GM12878 (cell line): ENCODE measurements around the gene DNMT3L. TPM values are rescaled to one million over a fixed set of nuclear protein-coding genes. Genes with fewer than 3 reads are reported as not detected.

Source experiments
- ATAC-seq: fragments of 200-7000 bp; cut with Tn5 transposase; 3 replicates; pipeline ENCODE4 v1.9.1; 2020; ENCODE audit warnings: mild to moderate bottlenecking, moderate library complexity
- BruUV-seq: library from RNA; stranded (reverse); fragments of 400-500 nt; replicated peaks from 2 replicates; lab custom pipeline; 2021; lab: Mats Ljungman, UMichigan
- CTCF ChIA-PET: fragments of 300-600 bp; sonication (Branson Sonifier 250); formaldehyde crosslinking; extraction: SDS; loops from one replicate; lab custom pipeline; 2021; ENCODE audit warnings: inconsistent platforms; lab: Yijun Ruan, JAX
- POLR2A ChIA-PET: fragments of 350-600 bp; formaldehyde crosslinking; extraction: SDS; loops from one replicate; lab custom pipeline; 2021; ENCODE audit warnings: inconsistent platforms; lab: Charles Lee
- RAD21 ChIA-PET: fragments of 300-600 bp; sonication (Branson Sonifier 250); formaldehyde crosslinking; loops from one replicate; lab custom pipeline; 2023; ENCODE audit warnings: antibody characterized with exemption; ENCODE audit not compliant: unreplicated experiment; lab: Charles Lee
- SMC1A ChIA-PET: fragments of 300-600 bp; sonication (Branson Sonifier 250); formaldehyde crosslinking; loops from one replicate; lab custom pipeline; 2023; ENCODE audit not compliant: unreplicated experiment, uncharacterized antibody; lab: Charles Lee
- DNase-seq: peaks from one replicate; pipeline ENCODE4 v3.0.0-alpha.2; 2011; ENCODE audit warnings: low read depth, low spot score
- FAIRE-seq: peaks from 3 replicates; lab custom pipeline; 2011; peaks lifted over from hg19 to GRCh38; lab: Jason Lieb, UNC
- H2AFZ ChIP-seq: 2 replicates; pipeline ENCODE4 v1.6.0; 2011; ENCODE audit warnings: low read depth, low read length, control low read depth; ENCODE audit not compliant: control insufficient read depth
- H3K27ac ChIP-seq: 2 replicates; pipeline ENCODE4 v1.5.1; 2011; ENCODE audit warnings: control low read depth; ENCODE audit not compliant: control insufficient read depth, insufficient read depth
- H3K27me3 ChIP-seq, 2 experiments: replicated peaks in 1 of 2; 2 replicates each; pipeline versions ENCODE4 v1.6.0 to v1.6.1; 2011; ENCODE audit warnings: low read length in 1 of 2; ENCODE audit not compliant: control insufficient read depth in 2 of 2, insufficient read depth in 2 of 2
- H3K36me3 ChIP-seq, 2 experiments: 2 replicates each; pipeline ENCODE4 v1.5.1; 2011; ENCODE audit warnings: low read length in 1 of 2; ENCODE audit not compliant: control insufficient read depth in 2 of 2, insufficient read depth in 2 of 2
- H3K4me1 ChIP-seq: 2 replicates; pipeline ENCODE4 v1.6.1; 2011; ENCODE audit warnings: mild to moderate bottlenecking, low read length, moderate library complexity, mixed read lengths; ENCODE audit not compliant: control insufficient read depth, insufficient read depth
- H3K4me2 ChIP-seq: 2 replicates; pipeline ENCODE4 v1.6.0; 2011; ENCODE audit warnings: control low read depth; ENCODE audit not compliant: control insufficient read depth, insufficient read depth
- H3K4me3 ChIP-seq: fragments of 200-600 bp; sonication (generic); 2 replicates; pipeline ENCODE4 v1.5.1; 2016
- H3K79me2 ChIP-seq: 2 replicates; pipeline ENCODE4 v1.6.0; 2011; ENCODE audit warnings: low read length; ENCODE audit not compliant: control insufficient read depth, insufficient read depth
- H3K9ac ChIP-seq: 2 replicates; pipeline ENCODE4 v1.8.0; 2011; ENCODE audit warnings: low read length, control low read depth, mixed read lengths; ENCODE audit not compliant: control insufficient read depth, insufficient read depth
- H3K9me3 ChIP-seq: replicated peaks from 3 replicates; pipeline ENCODE4 v1.5.1; 2011; ENCODE audit warnings: mild to moderate bottlenecking, low read length; ENCODE audit not compliant: control insufficient read depth, insufficient read depth
- H4K20me1 ChIP-seq: 2 replicates; pipeline ENCODE4 v1.6.0; 2011; ENCODE audit not compliant: control insufficient read depth, insufficient read depth
- HCFC1 ChIP-seq: fragments of 150-350 bp; IDR thresholded peaks from 2 replicates; pipeline ENCODE4 v1.6.1; 2014; ENCODE audit warnings: low read length
- HDGF ChIP-seq: fragments of 450-650 bp; IDR thresholded peaks from 2 replicates; pipeline ENCODE4 v1.6.1; 2016; ENCODE audit warnings: antibody characterized with exemption
- KLF5 ChIP-seq: fragments of 450-650 bp; IDR thresholded peaks from 2 replicates; pipeline ENCODE4 v1.6.1; 2014; ENCODE audit warnings: mild to moderate bottlenecking; ENCODE audit not compliant: partially characterized antibody
- MTA2 ChIP-seq: fragments of 450-650 bp; IDR thresholded peaks from 2 replicates; pipeline ENCODE4 v1.6.1; 2016; ENCODE audit warnings: low read depth, mild to moderate bottlenecking, moderate library complexity
- NR2C1 ChIP-seq: fragments of 450-650 bp; IDR thresholded peaks from 2 replicates; pipeline ENCODE4 v1.6.1; 2017; ENCODE audit warnings: antibody characterized with exemption, mild to moderate bottlenecking, moderate library complexity
- RBBP5 ChIP-seq: fragments of 200-600 bp; sonication (generic); conservative IDR thresholded peaks from 2 replicates; pipeline ENCODE4 v1.6.1; 2016
- RFX5 ChIP-seq: IDR thresholded peaks from 2 replicates; pipeline ENCODE4 v1.6.1; 2011; ENCODE audit warnings: low read depth, low read length, improper control_type of control experiment
- SIX5 ChIP-seq: IDR thresholded peaks from 2 replicates; pipeline ENCODE4 v1.6.1; 2011; ENCODE audit warnings: mild to moderate bottlenecking, low read depth, low read length, moderate library complexity; ENCODE audit not compliant: severe bottlenecking
- TBL1XR1 ChIP-seq: IDR thresholded peaks from 2 replicates; pipeline ENCODE4 v1.6.1; 2012; ENCODE audit warnings: low read depth, low read length, improper control_type of control experiment
- ZNF274 ChIP-seq: IDR thresholded peaks from one replicate; pipeline ENCODE4 v1.8.0; 2011; ENCODE audit not compliant: insufficient read length, insufficient read depth
- ZNF622 ChIP-seq: fragments of 450-650 bp; IDR thresholded peaks from 2 replicates; pipeline ENCODE4 v1.6.1; 2017; ENCODE audit warnings: mild to moderate bottlenecking, inconsistent platforms
- WGBS: methylation state at CpG from one replicate; pipeline ENCODE4 v1.1.6; 2016; ENCODE audit warnings: low lambda C conversion rate; ENCODE audit not compliant: insufficient replicate concordance, insufficient coverage; ENCODE audit errors: missing lambda C conversion rate; 5-methylcytosine and 5-hydroxymethylcytosine counted together
- in situ Hi-C: fragments of 300-500 bp; cut with MboI; formaldehyde crosslinking; loops from 9 replicates; pipeline ENCODE4 v1.14.3; 2018; ENCODE audit warnings: mixed read lengths
- intact Hi-C: fragments of 100-400 bp; cut with micrococcal nuclease; formaldehyde crosslinking; loops from one replicate; pipeline ENCODE4 v1.14.2; 2022; ENCODE audit not compliant: unreplicated experiment
- polyA plus RNA-seq, 11 experiments: library from polyadenylated mRNA; depleted of rRNA in 4 of 11; unstranded in 6 of 11; stranded (reverse) in 5 of 11; fragments of >200 nt; fragmentation: Nextera tagmentation in 4 of 11; fragmentation: Illumina TruSeq in 1 of 11; extraction: Ambion mirVana in 4 of 11; extraction: Trizol in 1 of 11; gene quantifications; 1 replicate in 1 of 11; 2 replicates in 10 of 11; pipeline versions ENCODE4 v1.2.1 to v1.2.3, GENCODE V29; 2011 to 2016; ENCODE audit warnings: inconsistent platforms in 2 of 11, missing spikeins in 2 of 11, low read depth in 1 of 11
- total RNA-seq, 4 experiments: library from RNA; depleted of rRNA in 3 of 4; stranded (reverse); fragments of >200 nt in 3 of 4; fragmentation: Illumina TruSeq in 1 of 4; extraction: Trizol in 1 of 4; gene quantifications; 2 replicates each; pipeline versions ENCODE4 v1.2.1 to v1.2.3, GENCODE V29; 2013 to 2021
- TF ChIP-seq, protein P1 (sequence below): IDR thresholded peaks from 2 replicates; pipeline ENCODE4 v1.6.1; 2012; ENCODE audit warnings: low read depth, low read length, improper control_type of control experiment
- TF ChIP-seq, protein P2 (sequence below): fragments of 450-650 bp; formaldehyde crosslinking; IDR thresholded peaks from 2 replicates; pipeline ENCODE4 v1.4.0; 2020; ENCODE audit warnings: mild to moderate bottlenecking, moderate library complexity

DNMT3L gene
- total and polyA plus RNA-seq, 10 of the 15 experiments (the other 5 are each of a cell fraction or from before 2014, with no cell fraction given) = not detected

DNA sequence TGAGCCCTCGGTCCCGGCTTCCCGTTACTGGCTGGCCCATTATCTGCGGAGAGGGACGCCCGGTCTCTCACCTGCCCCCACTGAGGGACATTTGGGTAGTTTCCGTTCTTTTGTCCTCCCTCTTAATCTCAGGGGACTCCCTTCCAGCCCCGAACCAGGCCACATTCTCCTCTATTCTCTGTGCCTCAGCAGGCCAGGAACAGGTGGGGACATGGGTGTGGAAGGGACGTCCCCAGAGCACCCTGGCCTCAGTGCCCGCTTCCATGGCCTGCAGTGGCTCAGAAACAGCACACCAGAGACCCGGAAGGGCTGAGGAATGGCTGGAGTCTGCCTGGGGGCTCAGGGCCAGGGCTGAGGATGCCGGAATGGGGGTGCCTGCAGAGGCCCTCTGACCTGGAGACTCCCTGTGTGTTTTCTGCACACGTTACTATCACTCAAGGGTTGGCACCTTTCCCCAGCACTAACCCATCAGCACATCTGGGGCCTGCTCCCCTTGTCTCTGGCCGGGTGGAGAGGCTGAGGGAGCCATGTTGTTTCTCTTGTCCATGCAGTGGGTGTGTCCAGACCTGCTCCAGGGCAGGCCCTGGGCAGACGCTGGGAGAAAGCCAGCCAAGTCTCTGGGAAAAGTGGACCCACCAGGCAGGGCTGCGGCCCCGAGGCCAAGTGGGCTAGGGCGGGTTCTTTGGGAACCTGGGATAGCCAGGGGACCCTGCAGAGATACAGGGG, 10.0 kb upstream of the DNMT3L start:
- in situ Hi-C loops = no loop called here
- Histone ChIP-seq H3K27ac (no peak overlapping the region), H4K20me1 (no peaks in the 10 kb centered on the region), H2AFZ (no peak overlapping the region), H3K4me3 (no peak overlapping the region), H3K4me1 (no peaks in the 10 kb centered on the region)
- TF ChIP-seq SIX5 (no peak), RBBP5 (no peak), KLF5 (no peak), ZNF274 (no peak), RFX5 (no peak)
- TF ChIP-seq, protein P1, sequence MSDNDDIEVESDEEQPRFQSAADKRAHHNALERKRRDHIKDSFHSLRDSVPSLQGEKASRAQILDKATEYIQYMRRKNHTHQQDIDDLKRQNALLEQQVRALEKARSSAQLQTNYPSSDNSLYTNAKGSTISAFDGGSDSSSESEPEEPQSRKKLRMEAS = no peak
- TF ChIP-seq, all 136 proteins: peak for 0
- ATAC-seq (peak; percentile 19; the same call in 1 of the 3 replicates), FAIRE-seq (no peak), DNase-seq (no peak)
- Histone ChIP-seq H3K27me3 (no peaks in the 10 kb centered on the region), H3K36me3 (no peaks in the 10 kb centered on the region), H3K4me2 (no peak overlapping the region), H3K79me2 (no peaks in the 10 kb centered on the region), H3K9ac (no peak overlapping the region), H3K9me3 (no peaks in the 10 kb centered on the region)
- RAD21 ChIA-PET = no interaction called here
- BruUV-seq = no TSS peak
- CTCF ChIA-PET = interaction anchor here (1.3 kb wide), 1 partner anchor 26 kb away, joined by 3 read pairs; no protein-coding TSS in a partner anchor
- POLR2A ChIA-PET = no interaction called here
- WGBS = 45% methylated on average over 18 of the region's 18 CpGs
- SMC1A ChIA-PET = no interaction called here
- intact Hi-C loops = no loop called here

DNA sequence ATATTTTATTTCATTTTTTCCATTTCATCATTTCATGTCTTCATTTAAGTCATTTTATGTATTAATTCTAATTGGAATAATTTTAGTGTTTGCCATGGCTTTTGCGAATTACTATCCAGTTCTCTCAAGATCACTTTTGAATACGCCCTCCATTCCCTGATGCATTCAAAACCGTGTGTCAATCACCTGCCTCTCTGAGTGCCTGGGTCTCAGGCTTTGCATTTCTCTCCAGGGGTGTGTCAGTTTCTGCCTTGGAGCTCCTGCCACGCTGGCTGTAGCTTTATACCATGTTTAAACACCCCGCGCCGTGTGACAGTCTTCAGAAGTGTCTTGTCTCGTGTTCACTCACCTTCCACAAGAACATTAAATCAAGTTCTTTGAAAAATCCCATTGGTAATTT, 7.4 kb upstream of the DNMT3L start:
- BruUV-seq = no TSS peak
- intact Hi-C loops (no loop called here), in situ Hi-C loops (no loop called here)
- SMC1A ChIA-PET = no interaction called here
- Histone ChIP-seq H2AFZ (no peak overlapping the region), H3K4me1 (no peaks in the 10 kb centered on the region), H3K4me3 (no peak overlapping the region), H3K9ac (no peak overlapping the region), H4K20me1 (no peaks in the 10 kb centered on the region), H3K27ac (no peak overlapping the region), H3K9me3 (no peaks in the 10 kb centered on the region), H3K27me3 (no peaks in the 10 kb centered on the region), H3K4me2 (no peak overlapping the region), H3K79me2 (no peaks in the 10 kb centered on the region), H3K36me3 (no peaks in the 10 kb centered on the region)
- no peak for TF ChIP-seq HDGF
- TF ChIP-seq, protein P2, sequence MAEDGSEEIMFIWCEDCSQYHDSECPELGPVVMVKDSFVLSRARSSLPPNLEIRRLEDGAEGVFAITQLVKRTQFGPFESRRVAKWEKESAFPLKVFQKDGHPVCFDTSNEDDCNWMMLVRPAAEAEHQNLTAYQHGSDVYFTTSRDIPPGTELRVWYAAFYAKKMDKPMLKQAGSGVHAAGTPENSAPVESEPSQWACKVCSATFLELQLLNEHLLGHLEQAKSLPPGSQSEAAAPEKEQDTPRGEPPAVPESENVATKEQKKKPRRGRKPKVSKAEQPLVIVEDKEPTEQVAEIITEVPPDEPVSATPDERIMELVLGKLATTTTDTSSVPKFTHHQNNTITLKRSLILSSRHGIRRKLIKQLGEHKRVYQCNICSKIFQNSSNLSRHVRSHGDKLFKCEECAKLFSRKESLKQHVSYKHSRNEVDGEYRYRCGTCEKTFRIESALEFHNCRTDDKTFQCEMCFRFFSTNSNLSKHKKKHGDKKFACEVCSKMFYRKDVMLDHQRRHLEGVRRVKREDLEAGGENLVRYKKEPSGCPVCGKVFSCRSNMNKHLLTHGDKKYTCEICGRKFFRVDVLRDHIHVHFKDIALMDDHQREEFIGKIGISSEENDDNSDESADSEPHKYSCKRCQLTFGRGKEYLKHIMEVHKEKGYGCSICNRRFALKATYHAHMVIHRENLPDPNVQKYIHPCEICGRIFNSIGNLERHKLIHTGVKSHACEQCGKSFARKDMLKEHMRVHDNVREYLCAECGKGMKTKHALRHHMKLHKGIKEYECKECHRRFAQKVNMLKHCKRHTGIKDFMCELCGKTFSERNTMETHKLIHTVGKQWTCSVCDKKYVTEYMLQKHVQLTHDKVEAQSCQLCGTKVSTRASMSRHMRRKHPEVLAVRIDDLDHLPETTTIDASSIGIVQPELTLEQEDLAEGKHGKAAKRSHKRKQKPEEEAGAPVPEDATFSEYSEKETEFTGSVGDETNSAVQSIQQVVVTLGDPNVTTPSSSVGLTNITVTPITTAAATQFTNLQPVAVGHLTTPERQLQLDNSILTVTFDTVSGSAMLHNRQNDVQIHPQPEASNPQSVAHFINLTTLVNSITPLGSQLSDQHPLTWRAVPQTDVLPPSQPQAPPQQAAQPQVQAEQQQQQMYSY (CRISPR knock-in tag) = no peak
- no peak for TF ChIP-seq NR2C1
- no peak for TF ChIP-seq MTA2
- TF ChIP-seq ZNF622 = no peak
- TF ChIP-seq TBL1XR1 = no peak
- TF ChIP-seq RFX5 = no peak
- TF ChIP-seq HCFC1 = no peak
- FAIRE-seq (no peak), ATAC-seq (no peak), DNase-seq (no peak)
- CTCF ChIA-PET = interaction anchor here (2.0 to 3.2 kb wide), 3 partner anchors 10 to 35 kb away, joined by 9 to 15 read pairs (median 9); no protein-coding TSS in a partner anchor
- POLR2A ChIA-PET = no interaction called here
- RAD21 ChIA-PET = interaction anchor here (3.0 kb wide), 1 partner anchor 28 kb away, joined by 27 read pairs; no protein-coding TSS in a partner anchor
- 52% methylated on average over 8 of the region's 8 CpGs for WGBS
